ENCODE measurements around the gene PRTFDC1.

- TF ChIP-seq CTCF (IDR thresholded peaks at IDR 0.05) (no peak), POLR2A (IDR thresholded peaks at IDR 0.05) (no peak)
Measured at GRCh38 chr10:24825551-24825950, 126.9 kb downstream of the PRTFDC1 start.
